ENCODE measurements around the gene DSCAML1. TPM values are rescaled to one million over a fixed set of nuclear protein-coding genes. Genes with fewer than 3 reads are reported as not detected.

DSCAML1 gene
- total RNA-seq, 1 donor from 2014 or later, result 4.0 TPM

- DNase-seq (ENCODE audit: low read depth), result no peak
- H3K4me3 ChIP-seq (ENCODE audit: low read depth, low read length), result no peak overlapping the region
- no peak for TF ChIP-seq CTCF (conservative IDR thresholded peaks at IDR 0.05; ENCODE audit: low read depth, low read length)
These were observed 177.4 kb downstream of the DSCAML1 start for GRCh38 chr11:117619661-117620060.

GRCh38 chr11:117618982-117619355, 178.0 kb downstream of the DSCAML1 start:
- H3K4me3 ChIP-seq (ENCODE audit: low read depth, low read length), result no peak overlapping the region
- DNase-seq (ENCODE audit: low read depth), result no peak
- no peak for TF ChIP-seq CTCF (conservative IDR thresholded peaks at IDR 0.05; ENCODE audit: low read depth, low read length)

- DNase-seq (ENCODE audit: low read depth), result no peak
- TF ChIP-seq CTCF (conservative IDR thresholded peaks at IDR 0.05; ENCODE audit: low read depth, low read length), result no peak
- no peak overlapping the region for H3K4me3 ChIP-seq (ENCODE audit: low read depth, low read length)
These were observed 178.6 kb downstream of the DSCAML1 start for GRCh38 chr11:117618302-117618981.

GRCh38 chr11:117616979-117617378, 180.0 kb downstream of the DSCAML1 start:
- no peak overlapping the region for H3K4me3 ChIP-seq (ENCODE audit: low read depth, low read length)
- no peak for DNase-seq (ENCODE audit: low read depth)
- no peak for TF ChIP-seq CTCF (conservative IDR thresholded peaks at IDR 0.05; ENCODE audit: low read depth, low read length)

GRCh38 chr11:117614728-117615127, 182.3 kb downstream of the DSCAML1 start:
- no peak for DNase-seq (ENCODE audit: low read depth)
- peak; percentile 51 for TF ChIP-seq CTCF (conservative IDR thresholded peaks at IDR 0.05; ENCODE audit: low read depth, low read length)
- H3K4me3 ChIP-seq (ENCODE audit: low read depth, low read length), result no peak overlapping the region

- no peak for DNase-seq (ENCODE audit: low read depth)
- H3K4me3 ChIP-seq (ENCODE audit: low read depth, low read length), result no peak overlapping the region
- TF ChIP-seq CTCF (conservative IDR thresholded peaks at IDR 0.05; ENCODE audit: low read depth, low read length), result no peak
These were observed 183.5 kb downstream of the DSCAML1 start for GRCh38 chr11:117613521-117613920.

GRCh38 chr11:117612177-117612576, 184.8 kb downstream of the DSCAML1 start:
- no peak for DNase-seq (ENCODE audit: low read depth)
- TF ChIP-seq CTCF (conservative IDR thresholded peaks at IDR 0.05; ENCODE audit: low read depth, low read length), result no peak
- H3K4me3 ChIP-seq (ENCODE audit: low read depth, low read length), result no peak overlapping the region
